Measurements from ENCODE around the gene OR7D4. TPM values are rescaled to one million over a fixed set of nuclear protein-coding genes. Genes with fewer than 3 reads are reported as not detected.

OR7D4 gene
- polyA plus RNA-seq, 1 of the 3 experiments (the other 2 are of a cell fraction): not detected

- ChIA-PET CTCF (no interaction called here), POLR2A (no interaction called here)
- Histone ChIP-seq H3K27ac (ENCODE audit: low read depth in 2 of 2, low read length in 1 of 2) (no peak within 1 kb of the TSS), H3K9ac (no peak within 1 kb of the TSS), H2AFZ (ENCODE audit: low read depth) (no peak within 1 kb of the TSS), H3K9me2 (no peaks in the 10 kb centered on the region), H3K4me1 (ENCODE audit: control insufficient read depth in 1 of 2, insufficient read depth in 2 of 2, low read depth in 1 of 2, low read length in 1 of 2) (no peaks in the 10 kb centered on the region), H3K4me3 (ENCODE audit: low read depth in 2 of 2, low read length in 1 of 2) (no peak within 1 kb of the TSS), H3K36me3 (replicated peaks in 1 of 2; ENCODE audit: control insufficient read depth in 1 of 2, insufficient read depth in 2 of 2, low read length in 1 of 2) (no peaks in the 10 kb centered on the region), H3K9me3 (no peaks in the 10 kb centered on the region), H3F3A (replicated peaks; ENCODE audit: insufficient read depth) (no peaks in the 10 kb centered on the region), H3K4me2 (no peak within 1 kb of the TSS), H3K27me3 (ENCODE audit: insufficient read depth) (peaks cover 6% of the 10 kb centered on the region; the same call in 1 of the 2 replicates), H4K20me1 (ENCODE audit: insufficient read depth) (no peaks in the 10 kb centered on the region), H3K79me2 (ENCODE audit: insufficient read depth) (no peaks in the 10 kb centered on the region)
- DNase-seq: no peak
- TF ChIP-seq GABPA (IDR thresholded peaks at IDR 0.05; ENCODE audit: low read depth): no peak
- TF ChIP-seq FOSL2 (IDR thresholded peaks at IDR 0.05; ENCODE audit: borderline replicate concordance, low read depth): no peak
- TF ChIP-seq, protein P1, sequence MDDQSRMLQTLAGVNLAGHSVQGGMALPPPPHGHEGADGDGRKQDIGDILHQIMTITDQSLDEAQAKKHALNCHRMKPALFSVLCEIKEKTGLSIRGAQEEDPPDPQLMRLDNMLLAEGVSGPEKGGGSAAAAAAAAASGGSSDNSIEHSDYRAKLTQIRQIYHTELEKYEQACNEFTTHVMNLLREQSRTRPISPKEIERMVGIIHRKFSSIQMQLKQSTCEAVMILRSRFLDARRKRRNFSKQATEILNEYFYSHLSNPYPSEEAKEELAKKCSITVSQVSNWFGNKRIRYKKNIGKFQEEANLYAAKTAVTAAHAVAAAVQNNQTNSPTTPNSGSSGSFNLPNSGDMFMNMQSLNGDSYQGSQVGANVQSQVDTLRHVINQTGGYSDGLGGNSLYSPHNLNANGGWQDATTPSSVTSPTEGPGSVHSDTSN (IDR thresholded peaks at IDR 0.05): no peak
- WGBS (ENCODE audit: low lambda C conversion rate): 3% methylated on average over 4 of the region's 4 CpGs
These were observed 40.5 kb downstream of the OR7D4 start, which contains the start of gene OR7D2 for GRCh38 chr19:9178901-9179300. OR7D2 (plus strand) TSS chr19:9178979; CDS start chr19:9185782, 6,803 bp downstream.

- TF ChIP-seq RXRA (IDR thresholded peaks at IDR 0.05; ENCODE audit: borderline replicate concordance, low read depth) (no peak), SMC3 (IDR thresholded peaks at IDR 0.05; ENCODE audit: low read depth, low read length) (no peak), CTCF (IDR thresholded peaks at IDR 0.05) (no peak), TAF1 (IDR thresholded peaks at IDR 0.05; ENCODE audit: borderline replicate concordance, low read depth, low read length) (no peak), RAD21 (IDR thresholded peaks at IDR 0.05; ENCODE audit: low read length) (no peak), USF1 (IDR thresholded peaks at IDR 0.05; ENCODE audit: borderline replicate concordance, low read depth) (no peak), EZH2phosphoT487 (IDR thresholded peaks at IDR 0.05; ENCODE audit: borderline replicate concordance, low read depth) (no peak), FOXM1 (IDR thresholded peaks at IDR 0.05; ENCODE audit: low read depth) (no peak)
- TF ChIP-seq, protein P2, sequence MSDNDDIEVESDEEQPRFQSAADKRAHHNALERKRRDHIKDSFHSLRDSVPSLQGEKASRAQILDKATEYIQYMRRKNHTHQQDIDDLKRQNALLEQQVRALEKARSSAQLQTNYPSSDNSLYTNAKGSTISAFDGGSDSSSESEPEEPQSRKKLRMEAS (IDR thresholded peaks at IDR 0.05; ENCODE audit: low read depth): no peak
- H3K36me3 ChIP-seq (replicated peaks in 1 of 2; ENCODE audit: control insufficient read depth in 1 of 2, insufficient read depth in 2 of 2, low read length in 1 of 2): no peaks in the 10 kb centered on the region
- no peaks in the 10 kb centered on the region for H4K20me1 ChIP-seq (ENCODE audit: insufficient read depth)
- no peaks in the 10 kb centered on the region for H3K4me1 ChIP-seq (ENCODE audit: control insufficient read depth in 1 of 2, insufficient read depth in 2 of 2, low read depth in 1 of 2, low read length in 1 of 2)
- H3K9ac ChIP-seq: no peak overlapping the region
- DNase-seq: no peak
- H3K9me2 ChIP-seq: no peaks in the 10 kb centered on the region
- no peaks in the 10 kb centered on the region for H3F3A ChIP-seq (replicated peaks; ENCODE audit: insufficient read depth)
- peaks cover 6% of the 10 kb centered on the region; the same call in 1 of the 2 replicates for H3K27me3 ChIP-seq (ENCODE audit: insufficient read depth)
- no peak overlapping the region for H3K4me3 ChIP-seq (ENCODE audit: low read depth in 2 of 2, low read length in 1 of 2)
- no peak overlapping the region for H3K4me2 ChIP-seq
- 41% methylated on average over 5 of the region's 5 CpGs for WGBS (ENCODE audit: low lambda C conversion rate)
- H2AFZ ChIP-seq (ENCODE audit: low read depth): no peak overlapping the region
- no peaks in the 10 kb centered on the region for H3K79me2 ChIP-seq (ENCODE audit: insufficient read depth)
- CTCF ChIA-PET: no interaction called here
- POLR2A ChIA-PET: no interaction called here
- no peaks in the 10 kb centered on the region for H3K9me3 ChIP-seq
- no peak overlapping the region for H3K27ac ChIP-seq (ENCODE audit: low read depth in 2 of 2, low read length in 1 of 2)
These were observed 44.1 kb downstream of the OR7D4 start for GRCh38 chr19:9175326-9175725.
